RWPE1 (cell line): ENCODE results near the gene COG3.
"Not testable (repeated sequence)": the region's sequence is repeated elsewhere in the genome, so short reads cannot be mapped to it uniquely, and the experiment has no call there.

Experiments
- CTCF ChIA-PET: fragments of 350-600 bp; sonication (Branson Sonifier 250); formaldehyde crosslinking; extraction: SDS; loops from one replicate; lab custom pipeline; 2021; lab: Yijun Ruan, JAX
- POLR2A ChIA-PET: fragments of 400-600 bp; formaldehyde crosslinking; extraction: SDS; loops from one replicate; lab custom pipeline; 2020; ENCODE audit warnings: antibody characterized with exemption; ENCODE audit not compliant: low non-redundant PET; lab: Yijun Ruan, JAX
- DNase-seq: peaks from one replicate; pipeline ENCODE4 v3.0.0; 2012; ENCODE audit warnings: low spot score
- H3K27ac ChIP-seq: fragments of 450-650 bp; 2 replicates; pipeline ENCODE4 v1.5.1; 2017
- TF ChIP-seq, protein P1 (sequence below): fragments of 450-650 bp; conservative IDR thresholded peaks from 2 replicates; pipeline ENCODE4 v1.5.1; 2017; ENCODE audit warnings: low read depth, mild to moderate bottlenecking

Gene COG3

DNA sequence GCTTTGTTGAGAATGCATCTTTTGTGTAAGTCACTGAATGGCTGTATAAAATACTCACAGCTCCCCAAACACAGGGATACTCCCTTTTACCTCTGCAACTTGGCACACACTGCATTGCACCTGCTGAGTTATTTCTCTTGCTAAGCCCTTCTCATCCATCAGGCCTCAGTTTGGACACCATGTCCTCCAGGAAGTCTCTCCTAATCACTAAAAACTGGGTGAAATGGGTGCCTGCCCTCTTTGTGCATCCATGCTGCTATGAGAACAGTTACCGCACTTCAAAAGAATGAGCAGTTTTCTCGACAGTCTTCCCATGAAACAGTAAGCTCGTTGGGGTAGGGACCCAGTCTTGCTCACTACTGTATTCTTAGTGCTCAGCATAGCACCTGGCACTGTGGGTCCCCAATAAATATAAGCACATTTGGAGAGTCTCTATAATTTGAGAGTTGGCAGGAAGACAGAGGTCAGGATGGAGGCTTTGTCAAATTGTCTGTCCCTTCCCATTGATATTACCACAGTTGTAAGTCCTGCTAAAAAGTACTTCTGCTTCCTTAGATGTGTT lies 41.9 kb upstream of the COG3 start:
- POLR2A ChIA-PET = no interaction called here
- DNase-seq = no peak

DNA sequence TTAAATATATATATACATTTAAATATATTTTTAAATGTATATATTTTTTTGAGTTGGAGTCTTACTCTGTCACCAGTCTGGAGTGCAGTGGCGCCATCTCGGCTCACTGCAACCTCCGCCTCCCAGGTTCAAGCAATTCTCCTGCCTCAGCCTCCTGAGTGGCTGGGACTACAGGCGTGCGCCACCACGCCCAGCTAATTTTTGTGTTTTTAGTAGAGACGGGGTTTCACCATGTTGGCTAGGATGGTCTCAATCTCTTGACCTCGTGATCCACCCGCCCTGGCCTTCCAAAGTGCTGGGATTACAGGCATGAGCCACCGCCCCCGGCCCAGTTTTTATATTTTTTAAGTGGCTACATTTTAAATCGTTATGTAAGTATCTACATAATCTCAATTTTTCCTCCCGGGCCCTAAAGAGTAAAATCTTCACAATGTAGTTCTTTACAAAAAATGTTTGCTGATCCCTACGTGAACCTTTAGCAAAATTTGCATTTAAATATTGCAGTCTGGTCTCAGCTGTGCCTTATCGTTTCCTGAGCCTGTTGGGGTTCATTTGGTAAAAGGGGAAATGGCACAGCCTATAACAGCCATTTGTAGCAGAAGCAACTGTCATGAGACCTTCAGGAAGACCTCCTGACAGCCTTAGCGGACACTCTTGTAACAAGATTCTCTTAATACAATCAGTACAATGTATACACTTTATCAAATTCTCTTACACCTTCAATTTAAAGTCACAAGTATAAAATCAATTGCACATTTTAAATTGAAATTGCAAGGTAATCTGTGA lies 38.5 kb upstream of the COG3 start:
- DNase-seq, POLR2A ChIA-PET, CTCF ChIA-PET, H3K27ac ChIP-seq: not testable (repeated sequence)

More for the DNA sequence above, 41.9 kb upstream of the COG3 start:
- H3K27ac ChIP-seq = no peak overlapping the region
- TF ChIP-seq, protein P1, sequence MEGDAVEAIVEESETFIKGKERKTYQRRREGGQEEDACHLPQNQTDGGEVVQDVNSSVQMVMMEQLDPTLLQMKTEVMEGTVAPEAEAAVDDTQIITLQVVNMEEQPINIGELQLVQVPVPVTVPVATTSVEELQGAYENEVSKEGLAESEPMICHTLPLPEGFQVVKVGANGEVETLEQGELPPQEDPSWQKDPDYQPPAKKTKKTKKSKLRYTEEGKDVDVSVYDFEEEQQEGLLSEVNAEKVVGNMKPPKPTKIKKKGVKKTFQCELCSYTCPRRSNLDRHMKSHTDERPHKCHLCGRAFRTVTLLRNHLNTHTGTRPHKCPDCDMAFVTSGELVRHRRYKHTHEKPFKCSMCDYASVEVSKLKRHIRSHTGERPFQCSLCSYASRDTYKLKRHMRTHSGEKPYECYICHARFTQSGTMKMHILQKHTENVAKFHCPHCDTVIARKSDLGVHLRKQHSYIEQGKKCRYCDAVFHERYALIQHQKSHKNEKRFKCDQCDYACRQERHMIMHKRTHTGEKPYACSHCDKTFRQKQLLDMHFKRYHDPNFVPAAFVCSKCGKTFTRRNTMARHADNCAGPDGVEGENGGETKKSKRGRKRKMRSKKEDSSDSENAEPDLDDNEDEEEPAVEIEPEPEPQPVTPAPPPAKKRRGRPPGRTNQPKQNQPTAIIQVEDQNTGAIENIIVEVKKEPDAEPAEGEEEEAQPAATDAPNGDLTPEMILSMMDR = no peak
- CTCF ChIA-PET = interaction anchor here (0.6 kb wide), 1 partner anchor 29 kb away, joined by 3 read pairs; no protein-coding TSS in a partner anchor

DNA sequence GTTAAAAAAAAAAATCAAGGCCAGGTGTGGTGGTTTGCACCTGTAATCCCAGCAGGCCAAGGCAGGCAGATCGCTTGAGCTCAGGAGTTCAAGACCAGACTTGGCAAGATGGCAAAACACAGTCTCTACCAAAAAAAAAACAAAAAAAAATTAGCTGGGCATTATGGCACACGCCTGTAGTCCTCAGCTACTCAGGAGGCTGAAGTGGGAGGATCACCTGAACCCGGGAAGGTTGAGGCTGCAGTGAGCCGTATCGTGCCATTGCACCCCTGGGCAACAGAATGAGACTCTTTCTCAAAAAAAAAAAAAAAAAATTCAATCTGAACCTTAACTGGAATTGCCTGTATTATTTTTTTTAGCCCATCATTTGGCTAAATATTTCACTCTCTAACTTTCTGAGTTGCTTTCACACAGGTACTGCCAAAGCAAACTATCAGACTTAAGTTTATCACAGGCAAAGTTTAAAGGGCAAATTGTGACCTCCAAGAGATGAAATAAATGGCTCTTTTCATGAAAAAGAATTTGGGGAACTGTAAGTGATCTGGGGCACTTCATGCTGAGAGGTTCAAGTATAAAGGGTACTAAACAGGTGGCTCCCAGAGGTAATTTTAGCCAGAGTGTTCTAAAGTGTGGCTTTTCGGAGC lies 31.9 kb upstream of the COG3 start:
- no peak for DNase-seq
- ChIA-PET CTCF (no interaction called here), POLR2A (no interaction called here)
- TF ChIP-seq, protein P1 = no peak
- no peak overlapping the region for H3K27ac ChIP-seq

DNA sequence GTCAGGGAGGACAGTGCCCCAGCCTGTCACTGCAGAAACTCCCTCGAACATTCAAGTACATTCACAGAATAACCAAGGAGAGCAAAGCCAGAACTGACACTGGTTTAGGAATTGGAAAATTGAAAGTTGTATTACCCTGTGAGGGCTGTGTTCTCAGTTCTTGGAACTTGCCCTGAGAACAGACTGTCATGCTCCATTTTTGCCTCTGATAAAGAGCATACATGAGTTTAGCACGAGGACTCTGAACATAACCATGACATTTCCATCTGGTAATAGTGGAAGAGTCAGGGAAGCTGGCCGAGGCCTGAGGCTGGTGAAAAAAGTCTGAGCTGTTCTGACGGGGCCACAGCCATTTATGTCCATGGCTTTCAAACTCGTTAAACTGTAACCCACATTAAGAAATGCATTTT lies 31.4 kb upstream of the COG3 start:
- POLR2A ChIA-PET = no interaction called here
- H3K27ac ChIP-seq = no peak overlapping the region
- TF ChIP-seq, protein P1 = no peak
- CTCF ChIA-PET = no interaction called here
- no peak for DNase-seq

DNA sequence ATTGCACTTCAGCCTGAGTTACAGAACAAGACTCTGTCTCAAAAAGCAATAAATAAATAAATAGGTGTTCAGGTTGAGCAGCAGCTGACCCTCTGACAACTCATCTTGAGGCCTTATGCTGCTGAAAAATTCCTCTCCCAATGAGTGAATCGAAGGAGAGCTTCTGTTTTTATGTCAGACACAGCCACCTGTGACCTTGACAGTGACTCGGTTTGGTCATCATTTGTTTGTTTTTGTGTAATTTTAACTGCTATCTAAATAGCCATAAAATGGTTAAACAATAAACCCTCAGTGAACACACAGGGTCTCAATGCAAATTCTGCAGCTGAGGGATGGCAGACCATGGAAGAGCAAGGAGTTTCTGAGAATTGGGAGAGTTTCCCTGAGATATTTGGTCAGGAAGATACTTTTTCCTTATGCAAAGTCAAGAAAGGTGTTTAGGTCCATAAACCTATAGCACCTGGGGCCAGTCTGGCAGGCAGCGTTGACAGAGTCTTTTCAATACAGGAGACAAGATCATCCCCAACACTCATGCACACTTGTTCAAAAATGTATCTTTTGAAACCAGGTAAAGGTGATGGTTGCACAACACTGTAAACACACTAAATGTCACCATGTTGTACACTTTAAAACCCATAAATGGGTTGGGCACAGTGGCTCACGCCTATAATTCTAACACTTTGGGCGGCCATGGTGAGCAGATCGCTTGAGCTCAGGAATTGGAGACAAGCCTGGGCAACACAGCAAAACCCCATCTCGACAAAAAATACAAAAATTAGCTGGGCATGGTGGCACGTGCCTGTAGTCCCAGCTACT lies 30.0 kb upstream of the COG3 start:
- POLR2A ChIA-PET = no interaction called here
- CTCF ChIA-PET = no interaction called here
- no peak for DNase-seq
- H3K27ac ChIP-seq = no peak overlapping the region
- TF ChIP-seq, protein P1 = no peak

DNA sequence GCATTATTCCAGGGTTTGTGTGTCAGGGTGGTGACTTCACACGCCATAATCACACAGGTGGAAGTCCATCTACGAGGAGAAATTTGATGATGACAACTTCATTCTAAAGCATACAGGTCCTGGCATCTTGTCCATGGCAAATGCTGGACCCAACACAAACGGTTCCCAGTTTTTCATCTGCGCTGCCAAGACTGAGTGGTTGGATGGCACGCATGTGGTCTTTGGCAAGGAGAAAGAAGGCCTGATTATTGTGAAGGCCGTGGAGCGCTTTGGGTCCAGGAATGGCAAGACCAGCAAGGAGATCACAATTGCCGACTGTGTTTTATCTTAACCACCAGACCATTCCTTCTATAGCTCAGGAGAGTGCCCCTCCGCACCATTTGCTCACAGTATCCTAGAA lies 28.4 kb upstream of the COG3 start:
- no peak for DNase-seq
- CTCF ChIA-PET = interaction anchor here (0.6 kb wide), 1 partner anchor 743 kb away, joined by 3 read pairs; no protein-coding TSS in a partner anchor
- TF ChIP-seq, protein P1 = no peak
- no peak overlapping the region for H3K27ac ChIP-seq
- POLR2A ChIA-PET = no interaction called here
